ENCODE results near the gene CDCA5.

CDCA5 gene

DNA sequence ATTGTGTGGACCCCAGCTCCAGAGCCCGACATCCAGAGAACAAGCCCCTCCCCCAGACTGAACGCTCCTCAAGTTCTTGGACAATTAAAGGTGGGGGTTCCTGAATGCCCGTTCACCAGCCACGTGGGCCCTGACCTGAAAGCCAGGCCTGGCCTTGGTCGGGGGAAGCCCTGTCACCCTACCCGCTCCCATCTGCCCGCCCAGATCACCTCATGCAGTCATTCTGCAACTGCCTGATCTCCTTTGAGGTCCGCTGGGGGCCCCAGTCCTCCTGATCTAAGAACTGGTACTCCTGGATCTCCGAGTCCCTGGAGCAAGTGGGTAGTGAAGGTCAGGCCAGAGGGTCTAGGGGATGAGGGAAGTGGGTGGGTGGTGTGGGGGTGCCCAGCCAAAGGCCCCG, 16.4 kb downstream of the CDCA5 start:
- DNase-seq = no peak

DNA sequence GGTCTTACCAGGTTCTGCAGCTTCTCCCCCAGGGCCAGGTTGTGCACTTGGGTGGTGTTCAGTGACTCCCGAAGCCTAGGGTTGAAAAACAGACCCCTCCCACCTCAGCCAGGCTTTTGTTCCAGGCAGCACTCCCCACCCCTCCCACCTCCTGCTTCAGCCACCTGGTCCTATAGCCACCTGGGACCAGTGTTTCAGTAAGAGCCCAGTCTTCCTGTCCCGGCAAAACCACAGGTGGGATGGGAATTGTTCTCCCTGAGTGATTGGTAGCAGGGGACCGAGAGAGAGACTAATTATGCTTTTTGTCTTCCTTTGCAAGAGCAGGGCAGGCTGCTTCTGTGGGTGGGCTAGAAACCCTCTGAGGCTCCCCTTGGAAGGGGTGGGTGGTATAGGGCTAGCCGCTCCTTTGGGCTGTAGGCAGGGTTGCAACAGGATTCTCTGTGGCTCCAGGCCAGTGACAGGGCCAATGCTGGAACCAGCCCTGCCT, 17.0 kb downstream of the CDCA5 start:
- DNase-seq = no peak

DNA sequence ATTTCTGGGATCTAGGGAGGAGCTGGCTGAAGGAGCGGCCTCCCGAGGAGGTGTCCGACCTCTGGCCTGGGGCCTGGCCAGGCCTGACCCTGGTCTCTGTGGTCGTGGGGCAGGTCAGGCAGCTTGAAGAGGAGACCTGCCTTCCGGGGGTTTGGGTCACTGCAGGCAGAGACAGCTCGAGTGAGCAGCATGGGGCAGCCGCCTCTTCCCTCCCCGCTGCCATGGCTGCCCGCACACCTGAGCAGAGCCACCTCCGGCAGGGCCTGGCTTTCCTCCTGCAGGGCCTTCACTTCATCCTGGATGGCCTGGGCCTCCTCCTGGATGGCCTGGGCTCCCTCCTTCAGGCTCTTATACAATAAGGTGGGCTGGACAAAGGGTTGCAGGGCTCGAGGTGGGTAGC, 17.5 kb downstream of the CDCA5 start:
- DNase-seq = no peak

DNA sequence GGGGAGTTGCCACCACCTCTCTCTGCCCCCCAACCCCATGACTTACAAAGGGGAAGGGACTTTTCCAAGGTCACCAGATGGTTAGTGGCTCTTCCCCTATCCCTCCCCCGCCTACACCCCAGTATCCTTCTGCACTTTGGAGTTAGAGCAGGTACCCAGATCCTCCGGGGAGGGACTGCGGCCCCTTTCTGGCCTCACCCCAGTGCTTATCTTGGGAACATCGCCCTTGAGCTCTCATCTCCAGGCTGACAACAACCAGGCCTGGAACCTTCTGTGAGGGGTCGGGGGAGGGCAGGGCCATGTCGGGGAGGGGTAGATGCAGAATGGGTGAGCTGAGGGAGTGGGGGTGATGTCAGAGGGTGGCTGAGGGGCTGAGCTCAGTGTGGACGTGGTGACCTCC, 18.0 kb downstream of the CDCA5 start:
- DNase-seq = no peak

DNA sequence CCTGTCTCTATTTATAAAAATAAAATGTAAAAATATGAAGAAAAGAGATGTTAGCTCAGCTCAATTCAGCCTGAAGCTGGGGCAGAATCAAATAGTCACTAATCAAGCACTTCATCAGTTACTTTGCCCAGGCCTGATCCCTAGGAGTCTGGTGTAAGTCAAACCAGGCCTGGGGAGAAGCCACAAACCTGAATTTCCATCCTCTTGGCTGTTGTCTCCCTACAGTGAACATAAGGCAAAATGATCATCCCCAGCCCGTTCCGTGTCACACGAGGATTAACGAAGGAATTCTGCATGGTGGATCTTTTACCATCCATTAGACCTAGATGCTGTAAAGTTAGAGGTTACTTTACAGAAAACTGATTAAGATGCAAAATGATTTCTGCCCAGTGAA, 19.0 kb downstream of the CDCA5 start:
- DNase-seq = no peak

DNA sequence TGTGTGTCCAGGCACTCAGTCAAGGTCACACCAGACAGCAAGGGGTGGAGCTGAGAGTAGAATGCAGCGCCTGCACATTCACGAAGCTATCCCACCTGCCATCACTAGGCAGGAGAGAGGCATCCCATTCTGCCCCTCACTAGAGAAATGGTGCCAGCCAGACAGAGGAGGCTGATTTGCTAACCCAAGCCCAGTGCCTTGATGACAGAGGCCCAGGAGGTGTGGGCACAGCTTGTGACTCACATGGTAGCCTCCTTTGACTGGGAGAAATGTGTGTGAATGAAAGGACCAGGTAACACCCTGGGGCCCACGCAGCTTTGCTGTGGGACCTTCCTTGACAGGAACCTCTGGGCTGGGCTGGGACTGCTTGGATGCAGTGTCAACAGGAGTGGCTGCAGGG, 20.3 kb downstream of the CDCA5 start:
- no peak for DNase-seq

DNA sequence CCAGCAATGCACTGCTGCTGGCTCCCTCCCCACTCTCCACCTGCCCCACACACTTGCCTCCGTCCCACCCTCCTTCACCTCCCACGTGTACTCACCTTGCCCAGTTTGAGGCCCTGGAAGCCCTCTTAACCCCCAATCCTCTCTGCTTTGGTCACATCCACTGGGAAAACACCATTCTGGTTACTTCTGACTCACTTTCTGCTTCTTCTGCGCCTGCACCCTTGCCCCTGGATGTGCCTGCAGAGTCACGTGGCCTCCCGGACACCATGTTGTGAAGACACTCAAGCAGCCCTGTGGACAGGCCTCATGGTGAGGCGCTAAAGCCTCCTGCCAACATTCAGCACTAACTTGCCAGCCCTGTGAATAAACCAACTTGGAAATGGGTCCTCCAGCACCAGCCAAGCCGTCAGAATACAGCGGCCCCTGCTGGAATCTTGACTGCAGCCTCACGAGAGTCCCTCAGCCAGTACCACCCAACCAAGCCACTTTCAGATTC, 22.9 kb downstream of the CDCA5 start:
- DNase-seq = no peak

DNA sequence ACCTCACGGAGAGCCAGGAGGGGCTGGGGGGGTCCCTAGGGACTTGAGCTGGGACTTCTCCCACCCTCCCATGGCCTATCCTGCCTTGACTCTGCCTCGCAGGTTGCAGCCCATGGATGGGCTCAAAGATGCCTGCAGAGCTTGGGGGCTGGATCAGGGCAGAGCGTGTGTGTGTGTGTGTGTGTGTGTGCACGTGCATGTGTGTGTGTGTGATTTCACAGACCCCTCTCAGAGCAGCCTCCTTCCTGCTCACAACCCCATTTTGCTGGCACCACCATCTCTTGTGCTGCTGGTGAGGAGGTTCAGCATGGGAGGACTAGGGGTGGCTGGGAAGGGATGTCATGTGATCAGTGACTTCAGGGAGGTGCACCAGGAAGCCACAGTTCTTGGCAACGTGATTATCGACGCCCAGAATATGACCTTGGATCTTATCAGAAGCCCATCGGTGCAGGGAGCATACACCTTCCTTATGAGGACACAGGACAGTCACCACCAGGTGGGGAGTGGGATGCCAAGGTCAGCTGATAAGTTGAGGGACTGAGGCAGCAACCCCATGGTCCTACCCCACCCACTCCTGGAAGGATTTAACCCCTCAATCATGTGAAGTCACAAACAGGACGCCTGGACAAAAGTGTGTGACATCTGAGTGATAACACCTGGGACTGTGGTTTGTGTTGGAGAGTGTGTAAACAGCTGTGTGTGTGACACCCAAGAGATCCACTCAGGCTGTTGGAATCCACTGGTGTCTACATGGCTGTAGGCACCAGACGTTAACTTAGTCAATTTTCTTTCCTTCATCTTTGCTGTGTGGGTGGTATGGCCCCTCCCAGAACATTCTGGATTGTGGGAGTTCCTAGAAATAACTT, 23.6 kb downstream of the CDCA5 start:
- DNase-seq = no peak

DNA sequence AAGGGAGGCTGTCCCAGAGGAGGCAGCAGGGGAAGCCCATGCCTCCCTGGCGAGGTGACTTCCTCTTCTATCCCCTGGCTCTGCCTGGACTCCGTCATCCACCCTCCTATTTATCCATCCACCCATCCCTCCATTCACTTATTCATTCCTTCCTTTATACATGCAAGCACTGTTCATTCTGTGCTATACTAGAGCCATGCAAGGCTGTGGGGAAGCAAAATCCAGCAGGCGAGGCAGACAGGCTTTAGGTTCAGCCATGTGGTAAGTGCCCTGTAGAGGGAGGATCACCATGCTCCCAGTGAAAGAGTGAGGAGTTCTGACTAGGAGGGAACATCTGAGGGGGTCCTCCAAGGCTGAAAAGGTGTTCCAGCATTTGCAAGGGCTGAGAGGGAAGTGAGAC, 24.3 kb downstream of the CDCA5 start:
- no peak for DNase-seq

DNA sequence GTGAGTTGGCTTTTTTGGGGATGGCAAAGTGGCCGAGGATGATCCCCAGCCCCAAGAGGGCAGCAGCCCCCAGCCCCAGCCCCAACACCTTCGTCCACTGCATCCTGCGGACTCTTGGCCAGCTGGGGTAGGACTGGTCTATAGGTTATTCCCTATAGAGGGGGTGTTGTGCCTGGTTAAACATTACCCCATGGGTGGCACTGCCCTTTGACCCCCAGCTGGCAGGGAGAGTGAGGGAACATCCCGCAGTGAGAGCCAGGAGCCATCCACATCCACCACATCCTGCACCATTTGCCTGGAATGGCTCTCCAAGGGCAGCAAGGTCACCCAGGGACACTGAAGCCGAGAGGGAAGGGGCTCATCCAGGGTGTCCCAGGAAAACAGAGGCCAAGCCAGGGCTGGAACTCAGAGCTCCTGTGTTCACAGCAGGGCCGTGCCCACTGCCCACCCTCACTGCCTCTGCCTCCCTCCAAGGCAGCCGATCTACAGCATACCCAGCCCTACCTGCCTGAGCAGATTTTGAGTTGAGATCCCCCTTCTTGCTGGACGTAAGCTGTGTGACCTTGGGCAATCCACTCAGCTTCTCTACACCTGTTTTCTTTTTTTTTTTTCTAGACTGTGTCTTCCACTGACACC, 25.3 kb downstream of the CDCA5 start, which contains the start of gene NAALADL1:
TSS of gene NAALADL1 (minus strand) at position 135 of the 636 bp plus-strand sequence. CDS start at position 103, 32 bp downstream.
- DNase-seq = no peak

DNA sequence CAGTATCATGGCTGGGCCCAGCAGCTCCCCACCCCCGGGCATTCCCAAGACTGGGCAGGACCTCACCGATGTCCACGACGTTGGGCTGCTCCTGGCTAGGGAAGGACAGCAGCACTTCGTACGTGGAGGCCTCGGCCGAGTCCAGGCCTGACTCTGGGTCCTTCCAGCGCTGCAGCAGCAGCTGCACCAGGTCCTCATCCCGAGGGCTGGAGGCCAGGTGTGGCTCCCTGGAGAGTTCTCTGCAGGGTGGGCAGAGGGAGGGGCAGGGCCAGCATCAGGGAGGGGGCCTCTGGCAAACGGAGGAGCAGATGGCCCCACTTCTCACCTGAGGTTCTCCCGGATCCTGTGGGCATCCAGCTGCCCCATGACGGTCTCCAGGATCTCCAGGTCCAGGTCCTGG, 25.8 kb downstream of the CDCA5 start:
- DNase-seq = no peak

DNA sequence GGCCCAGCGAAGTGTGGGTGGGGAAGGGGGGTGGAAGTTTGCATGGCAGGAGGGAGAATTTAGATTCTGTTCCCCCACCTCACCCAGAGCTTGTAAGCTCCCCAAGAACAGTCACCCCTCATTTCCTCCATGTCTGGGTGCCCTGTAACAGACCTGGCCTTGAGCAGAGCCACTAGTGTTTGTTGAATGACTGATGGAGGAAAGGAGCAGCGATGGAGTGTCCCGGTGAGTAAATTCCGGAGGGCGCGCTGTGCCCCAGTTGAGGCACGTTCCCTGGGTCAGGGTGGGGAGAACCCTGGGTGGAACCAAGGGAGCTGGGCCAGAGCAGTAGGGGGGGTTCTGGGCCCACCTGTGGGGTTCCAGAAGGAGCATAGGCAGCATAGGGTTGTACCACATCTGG, 26.3 kb downstream of the CDCA5 start:
- no peak for DNase-seq

DNA sequence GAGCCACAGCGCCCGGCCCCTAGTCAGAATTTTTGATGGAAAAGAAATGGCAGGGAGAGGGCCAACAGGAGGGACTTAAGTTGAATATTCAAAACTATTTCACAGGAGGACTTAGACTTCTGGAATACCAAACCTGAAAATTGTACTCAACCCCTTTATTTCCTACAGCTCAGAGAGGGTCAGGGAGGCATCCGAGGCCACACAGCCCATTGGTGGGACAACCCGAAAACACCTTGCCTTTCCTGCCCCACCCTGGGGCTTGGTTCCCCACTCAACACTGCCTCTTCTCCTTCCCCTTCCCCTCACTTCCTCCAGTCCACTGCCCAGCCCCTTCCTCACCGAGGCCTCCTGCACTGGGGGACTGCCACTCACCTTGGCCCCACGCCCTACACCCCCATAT, 26.8 kb downstream of the CDCA5 start:
- DNase-seq = no peak

DNA sequence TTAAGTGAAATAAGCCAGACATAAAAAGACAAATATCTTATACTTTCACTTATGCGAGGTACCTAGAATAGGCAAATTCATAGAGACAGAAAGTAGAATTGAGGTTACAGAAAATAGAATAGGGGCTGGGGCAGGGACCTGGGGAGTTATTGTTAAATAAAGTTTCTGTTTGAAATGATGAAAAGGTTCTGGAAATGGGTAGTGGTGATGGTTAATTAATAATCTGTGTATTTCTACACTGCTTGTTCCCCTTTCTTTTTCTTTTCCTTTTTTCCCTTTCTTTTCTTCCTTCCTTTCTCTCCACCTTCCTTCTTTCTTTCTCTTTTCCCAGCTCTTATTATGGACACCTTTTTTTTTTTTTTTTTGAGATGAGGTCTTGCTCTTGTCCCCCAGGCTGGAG, 28.3 kb downstream of the CDCA5 start:
- no peak for DNase-seq

DNA sequence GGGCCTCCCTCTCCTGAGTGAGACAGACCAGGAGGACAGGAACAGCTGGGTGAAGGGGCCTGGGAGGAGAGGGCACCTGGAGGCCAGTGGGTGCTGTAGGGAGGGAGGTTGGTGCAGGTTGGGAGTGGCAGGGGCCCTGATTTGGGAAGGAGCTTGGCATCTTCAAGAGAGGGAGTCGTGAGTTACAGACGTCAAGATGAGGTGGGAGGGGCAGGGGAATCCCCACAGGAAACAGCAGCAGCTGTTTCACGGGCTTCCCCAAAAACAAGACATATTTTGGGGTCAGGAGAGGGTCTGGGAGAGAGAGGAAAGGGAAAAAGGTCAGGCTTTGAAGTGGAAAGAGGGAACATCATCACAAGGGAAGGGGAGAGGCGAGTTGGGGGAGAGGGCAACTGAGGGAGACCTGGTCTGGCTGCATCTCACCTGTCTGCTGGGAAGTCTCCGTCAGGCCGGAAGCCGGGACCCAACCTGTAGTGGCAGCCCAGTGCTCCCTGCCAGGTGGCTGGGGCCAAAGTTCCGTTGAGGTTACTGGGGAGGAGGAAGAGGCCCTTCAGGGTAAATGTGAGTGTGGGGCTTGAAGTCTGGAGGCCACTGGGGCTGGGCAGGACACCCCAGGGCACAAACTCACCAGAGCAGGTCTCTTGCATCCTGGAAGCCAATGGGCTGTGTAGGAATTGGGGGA, 29.9 kb downstream of the CDCA5 start:
- DNase-seq = no peak

DNA sequence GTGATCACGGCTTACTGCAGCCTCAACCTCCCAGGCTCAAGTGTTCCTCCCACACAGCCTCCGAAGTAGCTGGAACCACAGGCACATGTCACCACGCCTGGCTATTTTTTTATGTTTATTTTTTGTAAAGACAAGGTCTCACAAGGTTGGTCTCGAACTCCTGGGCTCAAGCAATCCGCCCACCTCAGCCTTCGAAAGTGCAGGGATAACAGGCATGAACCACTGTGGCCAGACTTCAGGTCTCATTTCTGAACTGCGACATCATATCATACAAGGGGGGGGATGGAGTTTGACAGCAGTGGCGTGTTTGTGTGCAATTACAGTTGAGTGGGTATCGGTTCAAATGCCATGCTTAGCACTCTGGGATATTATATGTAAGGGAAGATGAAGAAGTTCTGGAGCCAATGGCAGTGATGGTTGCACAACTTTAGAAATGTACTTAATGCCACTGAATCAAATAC, 32.4 kb downstream of the CDCA5 start:
- no peak for DNase-seq

DNA sequence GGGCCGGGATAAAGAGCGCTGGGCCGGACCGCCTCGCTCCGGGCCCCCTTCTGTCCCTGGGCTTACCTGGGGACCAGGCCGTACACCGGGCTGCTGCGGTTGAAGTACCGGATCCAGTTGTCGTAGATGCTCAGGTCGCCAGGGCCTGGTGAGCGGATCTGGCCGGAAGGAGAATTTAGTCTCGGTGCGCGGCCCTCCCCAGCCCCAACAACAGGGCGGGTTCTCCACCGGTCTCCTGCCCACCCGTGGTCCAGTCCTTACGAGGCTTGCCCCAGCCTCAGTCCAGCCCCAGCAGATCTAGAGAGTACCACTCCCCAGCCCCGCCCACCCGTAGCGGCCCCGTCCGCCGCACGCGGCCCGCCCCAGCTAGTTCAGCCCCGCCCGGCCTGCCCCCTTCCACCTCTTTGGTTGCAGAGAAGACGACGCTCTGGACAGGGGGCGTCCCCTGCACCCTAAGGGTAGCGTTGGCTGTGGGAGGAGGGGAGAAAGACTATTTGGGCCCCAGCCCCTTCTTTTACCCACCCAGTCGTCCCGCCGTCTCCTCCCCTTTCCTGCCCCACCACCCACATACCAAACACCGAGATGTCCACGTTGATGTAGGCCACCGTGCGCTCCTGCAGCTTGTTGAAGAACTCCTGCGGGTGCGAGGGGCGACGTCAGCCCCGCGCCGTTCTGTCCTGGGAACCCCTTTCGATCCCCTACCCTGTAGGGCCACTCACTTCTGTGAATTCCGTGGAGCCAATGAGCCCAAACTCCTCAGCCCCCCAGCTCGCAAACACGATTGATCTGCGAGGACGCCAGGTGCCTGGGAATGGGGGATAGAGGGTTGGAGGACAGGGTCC, 36.0 kb downstream of the CDCA5 start:
- no peak for DNase-seq

DNA sequence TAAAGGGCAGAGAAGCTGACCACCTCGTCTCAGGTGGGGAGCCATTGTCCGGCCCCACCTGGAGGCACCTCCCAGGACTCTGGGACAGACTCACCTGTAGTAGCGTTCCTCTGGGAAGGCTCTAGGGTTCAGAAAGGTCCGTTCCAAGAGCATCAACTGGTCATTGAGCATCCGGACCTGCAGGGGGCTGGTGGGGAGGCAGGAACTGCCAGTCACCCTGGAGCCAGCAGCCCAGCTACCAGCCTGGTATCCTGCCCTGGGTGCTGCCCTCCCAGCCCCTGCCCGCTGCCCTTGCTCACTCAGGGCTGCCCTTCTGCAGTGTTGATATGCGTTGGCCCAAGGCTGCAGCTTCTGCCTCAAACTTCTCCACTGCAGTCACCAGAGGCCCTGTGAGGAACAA, 38.1 kb downstream of the CDCA5 start:
- DNase-seq = no peak

DNA sequence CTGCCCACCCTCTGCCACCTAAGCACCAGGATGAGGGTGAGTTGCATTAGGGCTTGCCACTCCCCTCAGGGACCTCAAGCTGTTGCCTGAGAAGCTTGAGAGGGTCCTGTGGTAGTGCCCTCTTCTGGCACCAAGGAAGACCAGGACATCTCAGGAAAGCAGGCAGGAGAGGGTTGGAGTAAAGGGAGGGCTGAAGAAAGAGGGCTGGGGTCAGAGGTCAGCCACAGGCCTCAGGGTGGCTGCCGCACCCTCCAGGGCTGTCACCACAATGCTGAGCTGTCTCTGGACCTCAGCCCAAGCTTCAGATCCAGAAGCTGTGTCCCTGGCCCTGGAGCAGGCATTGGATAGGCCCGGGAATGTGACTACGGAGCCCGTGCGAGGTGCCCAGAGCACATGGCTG, 38.8 kb downstream of the CDCA5 start:
- no peak for DNase-seq

DNA sequence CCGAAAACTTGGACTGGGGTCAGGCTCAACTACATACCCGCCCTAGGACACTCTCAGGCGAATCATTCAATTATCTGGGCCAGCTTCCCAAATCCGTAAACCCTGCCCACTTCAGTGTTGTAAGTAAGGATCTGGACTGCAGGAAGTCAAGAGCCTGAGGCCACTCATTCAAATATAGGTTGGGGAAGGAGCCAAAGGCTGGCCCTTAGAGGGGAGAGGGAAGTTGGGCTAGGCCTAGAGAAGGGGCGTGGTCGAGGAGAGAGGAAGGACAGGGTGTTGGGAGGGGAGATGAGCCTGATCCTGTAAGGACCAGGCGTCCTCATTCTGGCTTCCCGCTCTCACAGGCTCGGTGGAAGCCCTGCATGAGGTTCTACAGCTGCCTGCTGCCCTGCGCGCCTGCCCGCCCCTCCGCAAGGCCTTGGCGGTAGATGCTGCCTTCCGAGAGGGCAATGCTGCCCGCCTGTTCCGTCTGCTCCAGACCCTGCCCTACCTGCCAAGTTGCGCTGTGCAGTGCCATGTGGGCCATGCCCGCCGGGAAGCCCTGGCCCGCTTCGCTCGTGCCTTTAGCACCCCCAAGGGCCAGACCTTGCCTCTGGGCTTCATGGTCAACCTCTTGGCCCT, 39.8 kb downstream of the CDCA5 start:
- DNase-seq = no peak

DNA sequence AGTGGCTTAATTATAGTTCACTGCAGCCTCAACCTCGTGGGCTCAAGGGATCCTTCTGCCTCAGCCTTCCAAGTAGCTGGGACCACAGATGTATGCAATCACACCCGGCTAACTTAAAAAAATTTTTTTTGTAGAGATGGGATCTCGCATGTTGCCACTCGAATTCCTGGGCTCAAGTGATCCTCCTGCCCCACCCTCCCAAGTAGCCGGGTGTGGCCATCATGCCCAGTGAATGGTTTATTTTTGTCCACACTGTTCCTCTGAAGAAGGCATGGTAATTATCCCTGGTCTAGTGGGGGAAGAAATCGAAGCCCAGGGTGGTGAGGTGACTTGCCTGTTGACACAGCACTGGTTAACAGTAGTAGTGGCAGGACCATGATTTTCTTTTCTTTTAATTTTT, 40.9 kb downstream of the CDCA5 start:
- no peak for DNase-seq
